HepG2 (cell line): Measurements from ENCODE around the gene PGS1. TPM values are rescaled to one million over a fixed set of nuclear protein-coding genes. Genes with fewer than 3 reads are reported as not detected.

Experiments used
- ATAC-seq: fragments of 200-7000 bp; cut with Tn5 transposase; 3 replicates; pipeline ENCODE4 v1.9.1; 2020; ENCODE audit warnings: mild to moderate bottlenecking, moderate library complexity
- BruUV-seq: library from RNA; stranded (reverse); fragments of 400-500 nt; replicated peaks from 2 replicates; lab custom pipeline; 2021; lab: Mats Ljungman, UMichigan
- CTCF ChIA-PET: fragments of 300-600 bp; formaldehyde crosslinking; extraction: SDS; loops from one replicate; lab custom pipeline; 2021; ENCODE audit warnings: low total read pairs, inconsistent platforms, low intra/inter-chr PET ratio; lab: Yijun Ruan, JAX
- POLR2A ChIA-PET: fragments of 350-600 bp; sonication (Branson Sonifier 250); formaldehyde crosslinking; loops from one replicate; lab custom pipeline; 2020; ENCODE audit warnings: antibody characterized with exemption, inconsistent platforms; lab: Yijun Ruan, JAX
- DNase-seq: peaks from one replicate; pipeline ENCODE4 v3.0.0-alpha.2; 2015; ENCODE audit warnings: low spot score
- FAIRE-seq: peaks from 3 replicates; lab custom pipeline; 2011; peaks lifted over from hg19 to GRCh38; lab: Jason Lieb, UNC
- H2AFZ ChIP-seq: one replicate; pipeline ENCODE4 v1.6.1; 2011; ENCODE audit warnings: low read length, inconsistent platforms
- H3K27ac ChIP-seq: fragments of 300-600 bp; 3 replicates; pipeline ENCODE4 v1.8.0; 2011; ENCODE audit warnings: mixed run types, mild to moderate bottlenecking, mixed read lengths, low read length, inconsistent platforms; ENCODE audit not compliant: insufficient read depth; ENCODE audit errors: extremely low read length
- H3K27me3 ChIP-seq, 2 experiments: fragments of 200-600 bp in 1 of 2; 2 replicates in 1 of 2; 3 replicates in 1 of 2; pipeline versions ENCODE4 v1.6.0 to v1.8.0; 2011; ENCODE audit warnings: low read length in 2 of 2, mild to moderate bottlenecking in 2 of 2, moderate library complexity in 2 of 2, inconsistent platforms in 1 of 2; ENCODE audit not compliant: insufficient read depth in 2 of 2, control insufficient read depth in 1 of 2
- H3K36me3 ChIP-seq, 2 experiments: fragments of 200-600 bp in 1 of 2; replicated peaks in 1 of 2; 2 replicates in 1 of 2; 3 replicates in 1 of 2; pipeline versions ENCODE4 v1.5.1 to v1.8.0; 2011; ENCODE audit warnings: low read length in 2 of 2, inconsistent platforms in 1 of 2; ENCODE audit not compliant: insufficient read depth in 2 of 2, control insufficient read depth in 1 of 2
- H3K4me1 ChIP-seq: 2 replicates; pipeline ENCODE4 v1.5.1; 2012; ENCODE audit warnings: low read length, inconsistent platforms; ENCODE audit not compliant: insufficient read depth
- H3K4me2 ChIP-seq: 2 replicates; pipeline ENCODE4 v1.6.0; 2011; ENCODE audit warnings: low read depth, low read length, inconsistent platforms
- H3K4me3 ChIP-seq, 3 experiments: fragments of 200-600 bp in 1 of 3; sonication (generic), shearing (Covaris generic) in 1 of 3; replicated peaks in 1 of 3; 2 replicates each; pipeline ENCODE4 v1.5.1; 2011 to 2016; ENCODE audit warnings: low read length in 3 of 3, inconsistent platforms in 2 of 3, low read depth in 2 of 3, mild to moderate bottlenecking in 2 of 3, control low read depth in 1 of 3, mixed read lengths in 1 of 3; ENCODE audit not compliant: insufficient read depth in 1 of 3
- H3K79me2 ChIP-seq: one replicate; pipeline ENCODE4 v1.6.1; 2011; ENCODE audit warnings: low read length, inconsistent platforms; ENCODE audit not compliant: insufficient read depth
- H3K9ac ChIP-seq: 2 replicates; pipeline ENCODE4 v1.6.0; 2011; ENCODE audit warnings: mild to moderate bottlenecking, low read depth, low read length, inconsistent platforms; ENCODE audit not compliant: insufficient read depth
- H3K9me3 ChIP-seq: 2 replicates; pipeline ENCODE4 v1.5.1; 2012; ENCODE audit warnings: mild to moderate bottlenecking, low read length
- H4K20me1 ChIP-seq: 2 replicates; pipeline ENCODE4 v1.6.0; 2011; ENCODE audit warnings: inconsistent platforms, mild to moderate bottlenecking, low read length, moderate library complexity; ENCODE audit not compliant: insufficient read depth
- HHEX ChIP-seq: IDR thresholded peaks from 2 replicates; pipeline ENCODE4 v1.6.1; 2016; ENCODE audit warnings: control low read depth
- MAFF ChIP-seq: IDR thresholded peaks from 2 replicates; pipeline ENCODE4 v1.6.1; 2011; ENCODE audit warnings: low read depth, low read length, improper control_type of control experiment
- NFIC ChIP-seq: IDR thresholded peaks from 2 replicates; pipeline ENCODE4 v1.6.1; 2012; ENCODE audit warnings: mild to moderate bottlenecking, low read length, inconsistent platforms
- NR1H2 ChIP-seq: sonication (generic); formaldehyde crosslinking; IDR thresholded peaks from 2 replicates; pipeline ENCODE4 v1.8.1; 2022; ENCODE audit warnings: low read depth, missing genetic modification reagents, borderline replicate concordance
- TCF12 ChIP-seq, 2 experiments: fragments of 450-650 bp in 1 of 2; sonication (generic) in 1 of 2; formaldehyde crosslinking in 1 of 2; IDR thresholded peaks; 2 replicates each; pipeline versions ENCODE4 v1.6.1 to v1.8.0; 2017 to 2022; ENCODE audit warnings: antibody characterized with exemption in 1 of 2, mild to moderate bottlenecking in 1 of 2, missing genetic modification reagents in 1 of 2, moderate library complexity in 1 of 2
- ZNF318 ChIP-seq: sonication (generic); formaldehyde crosslinking; IDR thresholded peaks from 2 replicates; pipeline ENCODE4 v1.4.0; 2020; ENCODE audit warnings: mild to moderate bottlenecking, missing genetic modification reagents
- ZNF343 ChIP-seq: sonication (generic); formaldehyde crosslinking; IDR thresholded peaks from 2 replicates; pipeline ENCODE4 v1.4.0; 2020; ENCODE audit warnings: mild to moderate bottlenecking, missing genetic modification reagents
- ZNF354B ChIP-seq: sonication (generic); formaldehyde crosslinking; IDR thresholded peaks from 2 replicates; pipeline ENCODE4 v1.8.0; 2022; ENCODE audit warnings: mild to moderate bottlenecking, missing genetic modification reagents
- ZNF468 ChIP-seq: sonication (generic); formaldehyde crosslinking; IDR thresholded peaks from 2 replicates; pipeline ENCODE4 v1.8.0; 2022; ENCODE audit warnings: mild to moderate bottlenecking, moderate library complexity, missing genetic modification reagents
- ZNF670 ChIP-seq: sonication (generic); formaldehyde crosslinking; IDR thresholded peaks from 2 replicates; pipeline ENCODE4 v1.8.0; 2022; ENCODE audit warnings: mild to moderate bottlenecking, missing genetic modification reagents, borderline replicate concordance
- ZNF839 ChIP-seq: sonication (generic); formaldehyde crosslinking; IDR thresholded peaks from 2 replicates; pipeline ENCODE4 v1.4.0; 2020; ENCODE audit warnings: missing genetic modification reagents, mild to moderate bottlenecking, borderline replicate concordance
- ZSCAN31 ChIP-seq: sonication (generic); formaldehyde crosslinking; IDR thresholded peaks from 2 replicates; pipeline ENCODE4 v1.5.0; 2020; ENCODE audit warnings: low read depth, mild to moderate bottlenecking, missing genetic modification reagents
- WGBS: methylation state at CpG from one replicate; pipeline ENCODE4 v1.1.6; 2017; ENCODE audit warnings: low lambda C conversion rate; 5-methylcytosine and 5-hydroxymethylcytosine counted together
- in situ Hi-C: cut with HindIII; loops from 2 replicates; pipeline ENCODE4 v1.10.0; 2017; ENCODE audit warnings: low pct_unique_long_range_greater_than_20kb; ENCODE audit not compliant: extremely low pct_ligation_motif_present
- intact Hi-C: fragments of 100-400 bp; cut with micrococcal nuclease; formaldehyde crosslinking; loops from one replicate; pipeline ENCODE4 v1.10.0; 2022; ENCODE audit not compliant: unreplicated experiment
- polyA plus RNA-seq, 8 experiments: library from polyadenylated mRNA; depleted of rRNA in 3 of 8; stranded (reverse) in 7 of 8; unstranded in 1 of 8; fragments of >200 nt; fragmentation: Illumina TruSeq in 4 of 8; extraction: Trizol in 4 of 8; gene quantifications; 2 replicates each; pipeline versions ENCODE4 v1.2.1 to v1.2.3, GENCODE V29; 2011 to 2016; ENCODE audit warnings: low read depth in 4 of 8, missing spikeins in 1 of 8, mixed read lengths in 1 of 8; ENCODE audit not compliant: insufficient read depth in 1 of 8
- total RNA-seq, 5 experiments: library from RNA; depleted of rRNA; stranded (reverse); fragments of >200 nt; fragmentation: Illumina TruSeq; extraction: Trizol; gene quantifications; 2 replicates each; pipeline ENCODE4 v1.2.3, GENCODE V29; 2016; ENCODE audit warnings: low read depth in 1 of 5
- TF ChIP-seq, protein P1 (sequence below): sonication (generic); formaldehyde crosslinking; IDR thresholded peaks from 2 replicates; pipeline ENCODE4 v1.4.0; 2020; ENCODE audit warnings: missing genetic modification reagents, borderline replicate concordance

Gene PGS1
- total and polyA plus RNA-seq, 2 of the 13 experiments (the other 11 are each of a cell fraction or from before 2014, with no cell fraction given): 25.9 to 31.5 TPM

DNA sequence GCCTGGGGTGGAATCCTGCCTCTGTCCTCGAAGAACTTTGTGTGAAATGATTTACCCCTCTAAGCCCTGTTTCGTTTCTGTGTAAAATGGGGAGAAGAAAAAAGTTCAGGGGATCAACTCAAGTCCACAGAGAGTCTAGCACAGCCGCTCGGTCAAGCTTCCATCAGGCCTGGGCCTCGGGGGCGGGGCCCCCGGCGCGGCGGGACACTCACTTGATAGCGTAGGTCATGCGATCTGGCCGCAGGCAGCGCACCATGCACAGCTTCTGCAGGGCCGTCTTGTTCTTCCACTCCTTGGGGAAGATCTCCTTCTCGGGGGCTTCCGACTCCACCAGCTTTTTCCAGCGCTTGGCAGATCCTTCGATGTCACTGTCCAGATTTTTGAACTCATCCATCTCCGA lies 65.9 kb downstream of the PGS1 start:
- BruUV-seq: no TSS peak
- CTCF ChIA-PET: no interaction called here
- Histone ChIP-seq H3K36me3 (no peaks in the 10 kb centered on the region), H3K4me1 (peaks cover 16% of the 10 kb centered on the region), H3K27me3 (peaks cover 5 to 17% of the 10 kb centered on the region in 2 experiments), H2AFZ (no peak overlapping the region), H4K20me1 (no peaks in the 10 kb centered on the region), H3K27ac (no peak overlapping the region), H3K79me2 (no peaks in the 10 kb centered on the region), H3K4me2 (no peak overlapping the region), H3K9me3 (no peaks in the 10 kb centered on the region), H3K4me3 (no peak overlapping the region), H3K9ac (no peak overlapping the region)
- ATAC-seq: no peak
- WGBS: 67% methylated on average over 13 of the region's 20 CpGs
- no peak for DNase-seq
- FAIRE-seq: no peak
- POLR2A ChIA-PET: no interaction called here
- in situ Hi-C loops (no loop called here), intact Hi-C loops (no loop called here)
- TF ChIP-seq TCF12 (IDR thresholded peaks at IDR 0.05) (no peak), TCF12 (CRISPR knock-in tag; IDR thresholded peaks at IDR 0.05) (no peak), ZNF839 (CRISPR knock-in tag) (no peak), ZNF354B (CRISPR knock-in tag) (no peak), ZNF670 (CRISPR knock-in tag) (no peak), ZNF343 (CRISPR knock-in tag) (no peak), ZSCAN31 (CRISPR knock-in tag) (no peak), ZNF468 (CRISPR knock-in tag) (no peak), NR1H2 (CRISPR knock-in tag) (no peak), HHEX (no peak), NFIC (no peak), ZNF318 (CRISPR knock-in tag) (no peak), MAFF (no peak)
- TF ChIP-seq, protein P1, sequence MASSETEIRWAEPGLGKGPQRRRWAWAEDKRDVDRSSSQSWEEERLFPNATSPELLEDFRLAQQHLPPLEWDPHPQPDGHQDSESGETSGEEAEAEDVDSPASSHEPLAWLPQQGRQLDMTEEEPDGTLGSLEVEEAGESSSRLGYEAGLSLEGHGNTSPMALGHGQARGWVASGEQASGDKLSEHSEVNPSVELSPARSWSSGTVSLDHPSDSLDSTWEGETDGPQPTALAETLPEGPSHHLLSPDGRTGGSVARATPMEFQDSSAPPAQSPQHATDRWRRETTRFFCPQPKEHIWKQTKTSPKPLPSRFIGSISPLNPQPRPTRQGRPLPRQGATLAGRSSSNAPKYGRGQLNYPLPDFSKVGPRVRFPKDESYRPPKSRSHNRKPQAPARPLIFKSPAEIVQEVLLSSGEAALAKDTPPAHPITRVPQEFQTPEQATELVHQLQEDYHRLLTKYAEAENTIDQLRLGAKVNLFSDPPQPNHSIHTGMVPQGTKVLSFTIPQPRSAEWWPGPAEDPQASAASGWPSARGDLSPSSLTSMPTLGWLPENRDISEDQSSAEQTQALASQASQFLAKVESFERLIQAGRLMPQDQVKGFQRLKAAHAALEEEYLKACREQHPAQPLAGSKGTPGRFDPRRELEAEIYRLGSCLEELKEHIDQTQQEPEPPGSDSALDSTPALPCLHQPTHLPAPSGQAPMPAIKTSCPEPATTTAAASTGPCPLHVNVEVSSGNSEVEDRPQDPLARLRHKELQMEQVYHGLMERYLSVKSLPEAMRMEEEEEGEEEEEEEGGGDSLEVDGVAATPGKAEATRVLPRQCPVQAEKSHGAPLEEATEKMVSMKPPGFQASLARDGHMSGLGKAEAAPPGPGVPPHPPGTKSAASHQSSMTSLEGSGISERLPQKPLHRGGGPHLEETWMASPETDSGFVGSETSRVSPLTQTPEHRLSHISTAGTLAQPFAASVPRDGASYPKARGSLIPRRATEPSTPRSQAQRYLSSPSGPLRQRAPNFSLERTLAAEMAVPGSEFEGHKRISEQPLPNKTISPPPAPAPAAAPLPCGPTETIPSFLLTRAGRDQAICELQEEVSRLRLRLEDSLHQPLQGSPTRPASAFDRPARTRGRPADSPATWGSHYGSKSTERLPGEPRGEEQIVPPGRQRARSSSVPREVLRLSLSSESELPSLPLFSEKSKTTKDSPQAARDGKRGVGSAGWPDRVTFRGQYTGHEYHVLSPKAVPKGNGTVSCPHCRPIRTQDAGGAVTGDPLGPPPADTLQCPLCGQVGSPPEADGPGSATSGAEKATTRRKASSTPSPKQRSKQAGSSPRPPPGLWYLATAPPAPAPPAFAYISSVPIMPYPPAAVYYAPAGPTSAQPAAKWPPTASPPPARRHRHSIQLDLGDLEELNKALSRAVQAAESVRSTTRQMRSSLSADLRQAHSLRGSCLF (CRISPR knock-in tag): no peak
